GM12864 (cell line): ENCODE data around the gene NTMT2.
"Not testable (repeated sequence)": the region's sequence is repeated elsewhere in the genome, so short reads cannot be mapped to it uniquely, and the experiment has no call there.

Experiments
- DNase-seq: peaks from one replicate; pipeline ENCODE4 v3.0.0-alpha.2; 2011; ENCODE audit warnings: low read depth
- H3K4me3 ChIP-seq: 2 replicates; pipeline ENCODE4 v1.5.1; 2011; ENCODE audit warnings: mild to moderate bottlenecking, low read depth, low read length, control low read depth
- CTCF ChIP-seq: IDR thresholded peaks from 2 replicates; pipeline ENCODE4 v1.5.1; 2011; ENCODE audit warnings: low read depth, mild to moderate bottlenecking, moderate library complexity, low read length, control low read depth, inconsistent platforms; ENCODE audit errors: missing control alignments

The NTMT2 gene

GRCh38 chr1:170145770-170146676 lies at the start of gene NTMT2:
Gene NTMT2, plus strand, starts transcription at chr1:170145959. Its CDS starts 149 bp downstream, at chr1:170146108.
- no peak within 1 kb of the TSS for H3K4me3 ChIP-seq
- TF ChIP-seq CTCF, result no peak
- DNase-seq, result no peak

GRCh38 chr1:170095976-170096748 lies 49.6 kb upstream of the NTMT2 start:
- DNase-seq, result no peak
- no peak overlapping the region for H3K4me3 ChIP-seq
- no peak for TF ChIP-seq CTCF

- H3K4me3 ChIP-seq, result no peak overlapping the region
- no peak for DNase-seq
- no peak for TF ChIP-seq CTCF
Measured at GRCh38 chr1:170096806-170097340, 48.9 kb upstream of the NTMT2 start.

GRCh38 chr1:170097449-170097948 lies 48.3 kb upstream of the NTMT2 start:
- TF ChIP-seq CTCF, result no peak
- no peak for DNase-seq
- H3K4me3 ChIP-seq, result no peak overlapping the region

- not testable (repeated sequence) for DNase-seq, H3K4me3 ChIP-seq
Measured at GRCh38 chr1:170113140-170113539, 32.6 kb upstream of the NTMT2 start.

- no peak for DNase-seq
Measured at GRCh38 chr1:170114906-170115305, 30.9 kb upstream of the NTMT2 start.

More at GRCh38 chr1:170114906-170115305, 30.9 kb upstream of the NTMT2 start:
- H3K4me3 ChIP-seq, result no peak overlapping the region
- TF ChIP-seq CTCF, result no peak
